HepG2 (cell line): ENCODE results near the gene MED13L. TPM values are rescaled to one million over a fixed set of nuclear protein-coding genes. Genes with fewer than 3 reads are reported as not detected.
A peak's percentile ranks its signal among the peaks of the same experiment; 100 is the strongest.

Source experiments
- ATAC-seq: fragments of 200-7000 bp; cut with Tn5 transposase; 3 replicates; pipeline ENCODE4 v1.9.1; 2020; ENCODE audit warnings: mild to moderate bottlenecking, moderate library complexity
- BruUV-seq: library from RNA; stranded (reverse); fragments of 400-500 nt; replicated peaks from 2 replicates; lab custom pipeline; 2021; lab: Mats Ljungman, UMichigan
- CTCF ChIA-PET: fragments of 300-600 bp; formaldehyde crosslinking; extraction: SDS; loops from one replicate; lab custom pipeline; 2021; ENCODE audit warnings: low total read pairs, inconsistent platforms, low intra/inter-chr PET ratio; lab: Yijun Ruan, JAX
- POLR2A ChIA-PET: fragments of 350-600 bp; sonication (Branson Sonifier 250); formaldehyde crosslinking; loops from one replicate; lab custom pipeline; 2020; ENCODE audit warnings: antibody characterized with exemption, inconsistent platforms; lab: Yijun Ruan, JAX
- DNase-seq: peaks from one replicate; pipeline ENCODE4 v3.0.0-alpha.2; 2015; ENCODE audit warnings: low spot score
- FAIRE-seq: peaks from 3 replicates; lab custom pipeline; 2011; peaks lifted over from hg19 to GRCh38; lab: Jason Lieb, UNC
- H2AFZ ChIP-seq: one replicate; pipeline ENCODE4 v1.6.1; 2011; ENCODE audit warnings: low read length, inconsistent platforms
- H3K27ac ChIP-seq: fragments of 300-600 bp; 3 replicates; pipeline ENCODE4 v1.8.0; 2011; ENCODE audit warnings: mixed run types, mild to moderate bottlenecking, mixed read lengths, low read length, inconsistent platforms; ENCODE audit not compliant: insufficient read depth; ENCODE audit errors: extremely low read length
- H3K27me3 ChIP-seq, 2 experiments: fragments of 200-600 bp in 1 of 2; 2 replicates in 1 of 2; 3 replicates in 1 of 2; pipeline versions ENCODE4 v1.6.0 to v1.8.0; 2011; ENCODE audit warnings: low read length in 2 of 2, mild to moderate bottlenecking in 2 of 2, moderate library complexity in 2 of 2, inconsistent platforms in 1 of 2; ENCODE audit not compliant: insufficient read depth in 2 of 2, control insufficient read depth in 1 of 2
- H3K36me3 ChIP-seq, 2 experiments: fragments of 200-600 bp in 1 of 2; replicated peaks in 1 of 2; 2 replicates in 1 of 2; 3 replicates in 1 of 2; pipeline versions ENCODE4 v1.5.1 to v1.8.0; 2011; ENCODE audit warnings: low read length in 2 of 2, inconsistent platforms in 1 of 2; ENCODE audit not compliant: insufficient read depth in 2 of 2, control insufficient read depth in 1 of 2
- H3K4me1 ChIP-seq: 2 replicates; pipeline ENCODE4 v1.5.1; 2012; ENCODE audit warnings: low read length, inconsistent platforms; ENCODE audit not compliant: insufficient read depth
- H3K4me2 ChIP-seq: 2 replicates; pipeline ENCODE4 v1.6.0; 2011; ENCODE audit warnings: low read depth, low read length, inconsistent platforms
- H3K4me3 ChIP-seq, 3 experiments: fragments of 200-600 bp in 1 of 3; sonication (generic), shearing (Covaris generic) in 1 of 3; replicated peaks in 1 of 3; 2 replicates each; pipeline ENCODE4 v1.5.1; 2011 to 2016; ENCODE audit warnings: low read length in 3 of 3, inconsistent platforms in 2 of 3, low read depth in 2 of 3, mild to moderate bottlenecking in 2 of 3, control low read depth in 1 of 3, mixed read lengths in 1 of 3; ENCODE audit not compliant: insufficient read depth in 1 of 3
- H3K79me2 ChIP-seq: one replicate; pipeline ENCODE4 v1.6.1; 2011; ENCODE audit warnings: low read length, inconsistent platforms; ENCODE audit not compliant: insufficient read depth
- H3K9ac ChIP-seq: 2 replicates; pipeline ENCODE4 v1.6.0; 2011; ENCODE audit warnings: mild to moderate bottlenecking, low read depth, low read length, inconsistent platforms; ENCODE audit not compliant: insufficient read depth
- H3K9me3 ChIP-seq: 2 replicates; pipeline ENCODE4 v1.5.1; 2012; ENCODE audit warnings: mild to moderate bottlenecking, low read length
- H4K20me1 ChIP-seq: 2 replicates; pipeline ENCODE4 v1.6.0; 2011; ENCODE audit warnings: inconsistent platforms, mild to moderate bottlenecking, low read length, moderate library complexity; ENCODE audit not compliant: insufficient read depth
- GATAD1 ChIP-seq: IDR thresholded peaks from 2 replicates; pipeline ENCODE4 v1.6.1; 2016; ENCODE audit warnings: missing genetic modification reagents, missing compliant biosample characterization
- POLR2G ChIP-seq: fragments of 200-400 bp; formaldehyde crosslinking; IDR thresholded peaks from 2 replicates; pipeline ENCODE4 v1.6.1; 2018; ENCODE audit warnings: mild to moderate bottlenecking, low read depth, low read length, moderate library complexity
- RAD21 ChIP-seq: fragments of 450-650 bp; formaldehyde crosslinking; IDR thresholded peaks from 2 replicates; pipeline ENCODE4 v1.5.0; 2020; ENCODE audit warnings: mild to moderate bottlenecking
- RAD51 ChIP-seq: fragments of 450-650 bp; IDR thresholded peaks from 2 replicates; pipeline ENCODE4 v1.6.1; 2016; ENCODE audit warnings: borderline replicate concordance
- STAG1 ChIP-seq: sonication (generic); formaldehyde crosslinking; IDR thresholded peaks from 2 replicates; pipeline ENCODE4 v1.4.0; 2020; ENCODE audit warnings: missing genetic modification reagents
- ZNF124 ChIP-seq: sonication (generic); formaldehyde crosslinking; IDR thresholded peaks from 2 replicates; pipeline ENCODE4 v1.4.0; 2020; ENCODE audit warnings: missing genetic modification reagents
- ZNF160 ChIP-seq: sonication (generic); formaldehyde crosslinking; IDR thresholded peaks from 2 replicates; pipeline ENCODE4 v1.8.0; 2022; ENCODE audit warnings: mild to moderate bottlenecking, inconsistent platforms, missing genetic modification reagents
- ZNF629 ChIP-seq: sonication (generic); formaldehyde crosslinking; conservative IDR thresholded peaks from 2 replicates; pipeline ENCODE4 v1.5.0; 2020; ENCODE audit warnings: missing genetic modification reagents
- WGBS: methylation state at CpG from one replicate; pipeline ENCODE4 v1.1.6; 2017; ENCODE audit warnings: low lambda C conversion rate; 5-methylcytosine and 5-hydroxymethylcytosine counted together
- in situ Hi-C: cut with HindIII; loops from 2 replicates; pipeline ENCODE4 v1.10.0; 2017; ENCODE audit warnings: low pct_unique_long_range_greater_than_20kb; ENCODE audit not compliant: extremely low pct_ligation_motif_present
- intact Hi-C: fragments of 100-400 bp; cut with micrococcal nuclease; formaldehyde crosslinking; loops from one replicate; pipeline ENCODE4 v1.10.0; 2022; ENCODE audit not compliant: unreplicated experiment
- polyA plus RNA-seq, 8 experiments: library from polyadenylated mRNA; depleted of rRNA in 3 of 8; stranded (reverse) in 7 of 8; unstranded in 1 of 8; fragments of >200 nt; fragmentation: Illumina TruSeq in 4 of 8; extraction: Trizol in 4 of 8; gene quantifications; 2 replicates each; pipeline versions ENCODE4 v1.2.1 to v1.2.3, GENCODE V29; 2011 to 2016; ENCODE audit warnings: low read depth in 4 of 8, missing spikeins in 1 of 8, mixed read lengths in 1 of 8; ENCODE audit not compliant: insufficient read depth in 1 of 8
- total RNA-seq, 5 experiments: library from RNA; depleted of rRNA; stranded (reverse); fragments of >200 nt; fragmentation: Illumina TruSeq; extraction: Trizol; gene quantifications; 2 replicates each; pipeline ENCODE4 v1.2.3, GENCODE V29; 2016; ENCODE audit warnings: low read depth in 1 of 5
- TF ChIP-seq, protein P1 (sequence below): sonication (generic); formaldehyde crosslinking; IDR thresholded peaks from 2 replicates; pipeline ENCODE4 v1.4.0; 2020; ENCODE audit warnings: missing genetic modification reagents, mild to moderate bottlenecking, borderline replicate concordance

MED13L gene
- total and polyA plus RNA-seq, 2 of the 13 experiments (the other 11 are each of a cell fraction or from before 2014, with no cell fraction given): 24.8 to 38.9 TPM

DNA sequence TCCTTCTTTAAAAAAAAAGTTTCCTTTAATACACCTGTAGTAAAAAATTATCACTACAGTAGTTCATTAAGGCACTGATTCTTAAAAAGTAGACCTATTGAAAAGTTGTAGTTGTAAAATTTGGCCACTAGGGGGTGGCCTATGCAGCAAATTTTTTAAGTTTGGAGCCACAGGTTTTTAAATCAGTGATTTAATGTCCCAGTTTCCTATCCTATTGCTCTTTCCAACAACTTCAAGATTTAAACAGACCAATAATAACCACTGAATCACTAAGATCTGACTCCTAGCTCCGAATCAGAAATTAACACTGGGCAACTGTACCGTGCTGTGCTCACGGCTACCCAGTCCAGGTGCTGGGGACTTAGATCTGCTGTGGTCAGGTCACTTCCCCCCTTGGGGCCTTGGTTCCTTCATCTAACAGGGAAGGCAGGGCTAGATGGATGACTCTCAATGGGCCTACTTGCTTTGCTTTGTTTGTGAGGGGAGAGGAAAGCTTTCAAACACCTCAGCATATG lies 279.3 kb downstream of the MED13L start (continued):
- TF ChIP-seq, protein P1, sequence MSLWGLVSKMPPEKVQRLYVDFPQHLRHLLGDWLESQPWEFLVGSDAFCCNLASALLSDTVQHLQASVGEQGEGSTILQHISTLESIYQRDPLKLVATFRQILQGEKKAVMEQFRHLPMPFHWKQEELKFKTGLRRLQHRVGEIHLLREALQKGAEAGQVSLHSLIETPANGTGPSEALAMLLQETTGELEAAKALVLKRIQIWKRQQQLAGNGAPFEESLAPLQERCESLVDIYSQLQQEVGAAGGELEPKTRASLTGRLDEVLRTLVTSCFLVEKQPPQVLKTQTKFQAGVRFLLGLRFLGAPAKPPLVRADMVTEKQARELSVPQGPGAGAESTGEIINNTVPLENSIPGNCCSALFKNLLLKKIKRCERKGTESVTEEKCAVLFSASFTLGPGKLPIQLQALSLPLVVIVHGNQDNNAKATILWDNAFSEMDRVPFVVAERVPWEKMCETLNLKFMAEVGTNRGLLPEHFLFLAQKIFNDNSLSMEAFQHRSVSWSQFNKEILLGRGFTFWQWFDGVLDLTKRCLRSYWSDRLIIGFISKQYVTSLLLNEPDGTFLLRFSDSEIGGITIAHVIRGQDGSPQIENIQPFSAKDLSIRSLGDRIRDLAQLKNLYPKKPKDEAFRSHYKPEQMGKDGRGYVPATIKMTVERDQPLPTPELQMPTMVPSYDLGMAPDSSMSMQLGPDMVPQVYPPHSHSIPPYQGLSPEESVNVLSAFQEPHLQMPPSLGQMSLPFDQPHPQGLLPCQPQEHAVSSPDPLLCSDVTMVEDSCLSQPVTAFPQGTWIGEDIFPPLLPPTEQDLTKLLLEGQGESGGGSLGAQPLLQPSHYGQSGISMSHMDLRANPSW (CRISPR knock-in tag): no peak
- no peak for TF ChIP-seq GATAD1 (CRISPR knock-in tag)
- TF ChIP-seq RAD21: 0 out of 2 replicates have a peak, but pooled peaks have one; percentile 9
- TF ChIP-seq RAD51: no peak
- TF ChIP-seq STAG1 (CRISPR knock-in tag): peak; percentile 61
- TF ChIP-seq POLR2G: no peak
- TF ChIP-seq, all 625 proteins: peak for 4

DNA sequence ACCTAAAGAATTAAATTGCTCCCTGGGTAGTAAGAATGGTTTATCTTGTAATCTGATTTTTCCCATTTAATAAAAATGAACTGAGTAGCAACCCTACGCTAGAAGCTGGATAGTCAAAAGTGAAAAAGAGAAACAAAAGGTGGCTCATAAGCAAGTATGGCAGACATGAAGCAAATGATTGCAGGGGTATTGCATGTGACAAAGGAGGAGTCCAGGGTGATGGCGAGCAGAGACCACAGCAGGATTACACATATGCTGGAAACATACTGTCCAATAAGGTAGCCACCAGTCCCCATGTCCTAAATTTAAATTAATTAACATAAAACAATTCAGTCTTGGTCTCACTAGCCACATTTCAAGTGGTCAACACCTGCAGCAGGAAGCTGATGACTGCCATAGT lies 283.8 kb downstream of the MED13L start:
- H3K36me3 ChIP-seq: peaks cover 16 to 48% of the 10 kb centered on the region in 2 experiments
- in situ Hi-C loops: loop anchor here (10.0 kb wide), 2 partner anchors 241 to 601 kb away; no protein-coding TSS in a partner anchor
- H3K79me2 ChIP-seq: no peaks in the 10 kb centered on the region
- FAIRE-seq (no peak), ATAC-seq (no peak), DNase-seq (no peak)
- H2AFZ ChIP-seq: no peak overlapping the region
- no peaks in the 10 kb centered on the region for H3K27me3 ChIP-seq
- no peaks in the 10 kb centered on the region for H4K20me1 ChIP-seq
- no peak overlapping the region for H3K4me2 ChIP-seq
- intact Hi-C loops: loop anchor here (10.0 kb wide), 2 partner anchors 441 to 701 kb away; no protein-coding TSS in a partner anchor
- no peak overlapping the region for H3K27ac ChIP-seq
- no peak overlapping the region for H3K4me3 ChIP-seq
- no peak overlapping the region for H3K9ac ChIP-seq
- 99% methylated on average over 2 of the region's 2 CpGs for WGBS
- no peaks in the 10 kb centered on the region for H3K9me3 ChIP-seq
- POLR2A ChIA-PET: no interaction called here
- no peak for TF ChIP-seq ZNF160 (CRISPR knock-in tag)
- TF ChIP-seq ZNF629: no peak
- no peak for TF ChIP-seq ZNF124 (CRISPR knock-in tag)
- no TSS peak for BruUV-seq
- H3K4me1 ChIP-seq: no peaks in the 10 kb centered on the region
- CTCF ChIA-PET: no interaction called here
